K562 (cell line): ENCODE results near the gene RANBP3. TPM values are rescaled to one million over a fixed set of nuclear protein-coding genes. Genes with fewer than 3 reads are reported as not detected.

ENCODE experiments used
- ATAC-seq: fragments of 200-7000 bp; cut with Tn5 transposase; 3 replicates; pipeline ENCODE4 v1.9.1; 2020; ENCODE audit warnings: moderate library complexity
- BruUV-seq: library from RNA; stranded (reverse); fragments of 400-500 nt; replicated peaks from 2 replicates; lab custom pipeline; 2021; lab: Mats Ljungman, UMichigan
- CTCF ChIA-PET: fragments of 300-600 bp; formaldehyde crosslinking; extraction: SDS; loops from one replicate; lab custom pipeline; 2021; ENCODE audit warnings: low intra/inter-chr PET ratio; lab: Yijun Ruan, JAX
- POLR2A ChIA-PET: fragments of 300-600, 350-650 bp; sonication (Branson Sonifier 250); formaldehyde crosslinking; extraction: SDS; loops from one replicate; lab custom pipeline; 2021; ENCODE audit warnings: antibody characterized with exemption, inconsistent platforms; lab: Yijun Ruan, JAX
- DNase-seq, 4 experiments: peaks; one replicate each; pipeline versions ENCODE4 v3.0.0 to v3.0.0-alpha.2; 2011 to 2018; ENCODE audit warnings: low spot score in 3 of 4, mixed read lengths in 3 of 4; ENCODE audit errors: extremely low read depth in 1 of 4
- FAIRE-seq: peaks from 2 replicates; lab custom pipeline; 2011; peaks lifted over from hg19 to GRCh38; lab: Jason Lieb, UNC
- H2AFZ ChIP-seq: 2 replicates; pipeline ENCODE4 v1.6.0; 2011; ENCODE audit warnings: low read depth, low read length, control low read depth, inconsistent platforms
- H3K27ac ChIP-seq: fragments of 200-600 bp; 3 replicates; pipeline ENCODE4 v1.8.0; 2011; ENCODE audit warnings: low read depth, mild to moderate bottlenecking, control low read depth, inconsistent platforms, low read length, moderate library complexity, mixed read lengths; ENCODE audit errors: extremely low read depth
- H3K27me3 ChIP-seq, 2 experiments: fragments of 300-600 bp in 1 of 2; 2 replicates in 1 of 2; 3 replicates in 1 of 2; pipeline versions ENCODE4 v1.6.0 to v1.8.0; 2011; ENCODE audit warnings: inconsistent platforms in 2 of 2, low read length in 2 of 2, mild to moderate bottlenecking in 1 of 2, mixed read lengths in 1 of 2, moderate library complexity in 1 of 2; ENCODE audit not compliant: control insufficient read depth in 2 of 2, insufficient read depth in 2 of 2
- H3K36me3 ChIP-seq: fragments of 300-600 bp; 3 replicates; pipeline ENCODE4 v1.8.0; 2011; ENCODE audit warnings: mild to moderate bottlenecking, low read length, inconsistent platforms; ENCODE audit not compliant: control insufficient read depth, insufficient read depth
- H3K4me1 ChIP-seq, 2 experiments: fragments of 200-600 bp in 1 of 2; replicated peaks in 1 of 2; 2 replicates in 1 of 2; 3 replicates in 1 of 2; pipeline versions ENCODE4 v1.5.1 to v1.8.0; 2011; ENCODE audit warnings: inconsistent platforms in 2 of 2, low read length in 2 of 2, mild to moderate bottlenecking in 1 of 2, mixed read lengths in 1 of 2, moderate library complexity in 1 of 2; ENCODE audit not compliant: control insufficient read depth in 2 of 2, insufficient read depth in 2 of 2
- H3K4me2 ChIP-seq: 2 replicates; pipeline ENCODE4 v1.6.1; 2011; ENCODE audit warnings: low read length, control low read depth, inconsistent platforms, mixed read lengths; ENCODE audit not compliant: insufficient read depth
- H3K4me3 ChIP-seq: fragments of 200-600 bp; sonication (generic), shearing (Covaris generic); 2 replicates; pipeline ENCODE4 v1.5.1; 2016; ENCODE audit warnings: control low read depth, inconsistent platforms
- H3K79me2 ChIP-seq: fragments of 200-600 bp; 3 replicates; pipeline ENCODE4 v1.8.0; 2011; ENCODE audit warnings: low read length, inconsistent platforms; ENCODE audit not compliant: control insufficient read depth, insufficient read depth
- H3K9ac ChIP-seq, 2 experiments: 2 replicates each; pipeline versions ENCODE4 v1.6.0 to v1.6.1; 2011; ENCODE audit warnings: low read depth in 2 of 2, low read length in 2 of 2, control low read depth in 1 of 2, inconsistent platforms in 1 of 2, mild to moderate bottlenecking in 1 of 2, mixed read lengths in 1 of 2; ENCODE audit not compliant: insufficient read depth in 1 of 2
- H3K9me1 ChIP-seq: one replicate; pipeline ENCODE4 v1.6.0; 2011; ENCODE audit warnings: inconsistent platforms, mild to moderate bottlenecking, low read length, moderate library complexity; ENCODE audit not compliant: control insufficient read depth, insufficient read depth
- H3K9me3 ChIP-seq: replicated peaks from 2 replicates; pipeline ENCODE4 v1.5.1; 2011; ENCODE audit warnings: low read depth, low read length, inconsistent platforms; ENCODE audit not compliant: control insufficient read depth, insufficient read depth
- H4K20me1 ChIP-seq: replicated peaks from 2 replicates; pipeline ENCODE4 v1.6.1; 2011; ENCODE audit warnings: low read length, inconsistent platforms, mixed read lengths; ENCODE audit not compliant: control insufficient read depth, insufficient read depth
- FOXK2 ChIP-seq, 2 experiments: fragments of 450-650 bp; IDR thresholded peaks in 1 of 2; conservative IDR thresholded peaks in 1 of 2; 2 replicates each; pipeline ENCODE4 v1.6.1; 2016; ENCODE audit warnings: low read depth in 2 of 2, mild to moderate bottlenecking in 1 of 2
- JUND ChIP-seq, 2 experiments: IDR thresholded peaks; 2 replicates in 1 of 2; 3 replicates in 1 of 2; pipeline ENCODE4 v1.6.1; 2011; ENCODE audit warnings: borderline replicate concordance in 2 of 2, low read depth in 2 of 2, low read length in 2 of 2, improper control_type of control experiment in 1 of 2, missing biosample characterization in 1 of 2, missing genetic modification characterization in 1 of 2, missing genetic modification reagents in 1 of 2
- KLF6 ChIP-seq: fragments of 250-450 bp; sonication (Bioruptor Pico); IDR thresholded peaks from 2 replicates; pipeline ENCODE4 v1.4.0; 2020; ENCODE audit warnings: mild to moderate bottlenecking, moderate library complexity, borderline replicate concordance
- POU5F1 ChIP-seq: fragments of 150-350 bp; IDR thresholded peaks from 2 replicates; pipeline ENCODE4 v1.6.1; 2014; ENCODE audit warnings: borderline replicate concordance, low read length, low read depth, mild to moderate bottlenecking; ENCODE audit not compliant: partially characterized antibody
- RFX5 ChIP-seq: IDR thresholded peaks from 2 replicates; pipeline ENCODE4 v1.6.1; 2011; ENCODE audit warnings: low read depth, mild to moderate bottlenecking, improper control_type of control experiment, low read length
- SMC3 ChIP-seq: conservative IDR thresholded peaks from 2 replicates; pipeline ENCODE4 v1.6.1; 2011; ENCODE audit warnings: low read depth, low read length, improper control_type of control experiment; ENCODE audit not compliant: insufficient read depth
- ZNF212 ChIP-seq: fragments of 450-650 bp; formaldehyde crosslinking; IDR thresholded peaks from 2 replicates; pipeline ENCODE4 v1.4.0; 2020; ENCODE audit warnings: mild to moderate bottlenecking
- ZNF696 ChIP-seq: fragments of 250-450 bp; sonication (Bioruptor Pico); conservative IDR thresholded peaks from 2 replicates; pipeline ENCODE4 v1.4.0; 2020; ENCODE audit warnings: mild to moderate bottlenecking, moderate library complexity
- ZNF780A ChIP-seq: fragments of 250-450 bp; sonication (Bioruptor Pico); IDR thresholded peaks from 2 replicates; pipeline ENCODE4 v1.5.0; 2021; ENCODE audit warnings: mild to moderate bottlenecking
- WGBS: fragments of 100-300 bp; shearing (Covaris generic); methylation state at CpG from one replicate; pipeline ENCODE4 v1.1.6; 2016; ENCODE audit warnings: low coverage, mixed read lengths; ENCODE audit not compliant: insufficient coverage; ENCODE audit errors: missing lambda C conversion rate; 5-methylcytosine and 5-hydroxymethylcytosine counted together
- in situ Hi-C: fragments of 300-500 bp; cut with MboI; formaldehyde crosslinking; loops from 4 replicates; pipeline ENCODE4 v1.15.0; 2018; ENCODE audit warnings: inconsistent platforms, mixed read lengths
- intact Hi-C: fragments of 100-400 bp; cut with micrococcal nuclease; formaldehyde crosslinking; loops from 2 replicates; pipeline ENCODE4 v1.14.2; 2022
- polyA plus RNA-seq, 8 experiments: library from polyadenylated mRNA; depleted of rRNA in 4 of 8; stranded (reverse) in 5 of 8; unstranded in 3 of 8; fragments of >200 nt; fragmentation: Nextera tagmentation in 2 of 8; fragmentation: Illumina TruSeq in 1 of 8; extraction: Ambion mirVana in 2 of 8; extraction: Trizol in 1 of 8; gene quantifications; 2 replicates each; pipeline versions ENCODE4 v1.2.1 to v1.2.3, GENCODE V29; 2011 to 2014; ENCODE audit warnings: inconsistent platforms in 1 of 8, missing spikeins in 1 of 8
- total RNA-seq, 7 experiments: library from RNA; depleted of rRNA in 6 of 7; stranded (reverse); fragments of >200 nt in 6 of 7; fragmentation: Illumina TruSeq in 2 of 7; extraction: Trizol in 2 of 7; gene quantifications; 2 replicates each; pipeline versions ENCODE4 v1.2.1 to v1.2.3, GENCODE V29; 2011 to 2021; ENCODE audit warnings: low replicate concordance in 1 of 7
- TF ChIP-seq, protein P1 (sequence below): fragments of 450-650 bp; formaldehyde crosslinking; IDR thresholded peaks from 2 replicates; pipeline ENCODE4 v1.4.0; 2020; ENCODE audit warnings: mild to moderate bottlenecking, moderate library complexity
- TF ChIP-seq, protein P2 (sequence below): fragments of 450-650 bp; IDR thresholded peaks from 2 replicates; pipeline ENCODE4 v1.6.1; 2017; ENCODE audit warnings: antibody characterized with exemption, mild to moderate bottlenecking

RANBP3 gene
- total and polyA plus RNA-seq, 9 of the 15 experiments (the other 6 are each of a cell fraction or from before 2014, with no cell fraction given): 0.90 to 95.1 (median 63.2) TPM

DNA sequence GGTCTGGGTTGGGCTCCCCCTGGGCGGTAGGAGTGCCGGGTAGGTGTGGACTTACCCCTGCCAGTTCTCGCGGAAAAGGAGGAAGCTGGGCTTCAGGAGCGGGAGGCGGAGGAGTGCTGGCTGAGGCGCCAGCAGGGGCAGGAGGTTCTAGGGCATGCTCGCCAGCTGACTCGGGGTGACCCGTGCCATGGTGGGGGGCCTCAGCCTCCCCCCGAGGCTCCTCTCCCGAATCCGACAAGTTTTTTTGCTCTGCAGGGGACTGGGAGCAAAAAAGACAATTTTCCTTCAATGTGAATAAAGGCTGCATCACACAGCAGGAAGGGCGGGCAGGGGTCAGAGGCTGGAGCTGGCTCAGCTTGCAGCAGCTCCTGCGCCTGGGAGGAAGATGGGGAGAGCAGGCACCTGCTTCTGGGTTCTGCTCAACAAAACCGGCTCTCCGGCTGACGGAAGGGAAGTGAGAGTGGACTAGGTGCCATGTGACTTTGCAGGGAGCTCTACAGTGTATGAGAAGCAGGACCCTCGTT lies 26.5 kb downstream of the RANBP3 start:
- intact Hi-C loops: no loop called here
- no peak overlapping the region for H3K4me2 ChIP-seq
- no peak for TF ChIP-seq ZNF212 (CRISPR knock-in tag)
- TF ChIP-seq ZNF780A: no peak
- TF ChIP-seq SMC3: no peak
- TF ChIP-seq JUND (IDR thresholded peaks at IDR 0.05; ENCODE audit: borderline replicate concordance, low read depth, low read length): no peak
- no peak for TF ChIP-seq JUND (tag; IDR thresholded peaks at IDR 0.05; ENCODE audit: borderline replicate concordance, low read depth, low read length)
- TF ChIP-seq, protein P1, sequence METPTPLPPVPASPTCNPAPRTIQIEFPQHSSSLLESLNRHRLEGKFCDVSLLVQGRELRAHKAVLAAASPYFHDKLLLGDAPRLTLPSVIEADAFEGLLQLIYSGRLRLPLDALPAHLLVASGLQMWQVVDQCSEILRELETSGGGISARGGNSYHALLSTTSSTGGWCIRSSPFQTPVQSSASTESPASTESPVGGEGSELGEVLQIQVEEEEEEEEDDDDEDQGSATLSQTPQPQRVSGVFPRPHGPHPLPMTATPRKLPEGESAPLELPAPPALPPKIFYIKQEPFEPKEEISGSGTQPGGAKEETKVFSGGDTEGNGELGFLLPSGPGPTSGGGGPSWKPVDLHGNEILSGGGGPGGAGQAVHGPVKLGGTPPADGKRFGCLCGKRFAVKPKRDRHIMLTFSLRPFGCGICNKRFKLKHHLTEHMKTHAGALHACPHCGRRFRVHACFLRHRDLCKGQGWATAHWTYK: no peak
- no peak for TF ChIP-seq ZNF696 (CRISPR knock-in tag)
- no peak for TF ChIP-seq KLF6 (CRISPR knock-in tag)
- no peak for TF ChIP-seq POU5F1
- no peak for TF ChIP-seq FOXK2 (conservative IDR thresholded peaks at IDR 0.05 in 1 of 2, IDR thresholded peaks at IDR 0.05 in 1 of 2; ENCODE audit: low read depth in 2 of 2)
- TF ChIP-seq, protein P2, sequence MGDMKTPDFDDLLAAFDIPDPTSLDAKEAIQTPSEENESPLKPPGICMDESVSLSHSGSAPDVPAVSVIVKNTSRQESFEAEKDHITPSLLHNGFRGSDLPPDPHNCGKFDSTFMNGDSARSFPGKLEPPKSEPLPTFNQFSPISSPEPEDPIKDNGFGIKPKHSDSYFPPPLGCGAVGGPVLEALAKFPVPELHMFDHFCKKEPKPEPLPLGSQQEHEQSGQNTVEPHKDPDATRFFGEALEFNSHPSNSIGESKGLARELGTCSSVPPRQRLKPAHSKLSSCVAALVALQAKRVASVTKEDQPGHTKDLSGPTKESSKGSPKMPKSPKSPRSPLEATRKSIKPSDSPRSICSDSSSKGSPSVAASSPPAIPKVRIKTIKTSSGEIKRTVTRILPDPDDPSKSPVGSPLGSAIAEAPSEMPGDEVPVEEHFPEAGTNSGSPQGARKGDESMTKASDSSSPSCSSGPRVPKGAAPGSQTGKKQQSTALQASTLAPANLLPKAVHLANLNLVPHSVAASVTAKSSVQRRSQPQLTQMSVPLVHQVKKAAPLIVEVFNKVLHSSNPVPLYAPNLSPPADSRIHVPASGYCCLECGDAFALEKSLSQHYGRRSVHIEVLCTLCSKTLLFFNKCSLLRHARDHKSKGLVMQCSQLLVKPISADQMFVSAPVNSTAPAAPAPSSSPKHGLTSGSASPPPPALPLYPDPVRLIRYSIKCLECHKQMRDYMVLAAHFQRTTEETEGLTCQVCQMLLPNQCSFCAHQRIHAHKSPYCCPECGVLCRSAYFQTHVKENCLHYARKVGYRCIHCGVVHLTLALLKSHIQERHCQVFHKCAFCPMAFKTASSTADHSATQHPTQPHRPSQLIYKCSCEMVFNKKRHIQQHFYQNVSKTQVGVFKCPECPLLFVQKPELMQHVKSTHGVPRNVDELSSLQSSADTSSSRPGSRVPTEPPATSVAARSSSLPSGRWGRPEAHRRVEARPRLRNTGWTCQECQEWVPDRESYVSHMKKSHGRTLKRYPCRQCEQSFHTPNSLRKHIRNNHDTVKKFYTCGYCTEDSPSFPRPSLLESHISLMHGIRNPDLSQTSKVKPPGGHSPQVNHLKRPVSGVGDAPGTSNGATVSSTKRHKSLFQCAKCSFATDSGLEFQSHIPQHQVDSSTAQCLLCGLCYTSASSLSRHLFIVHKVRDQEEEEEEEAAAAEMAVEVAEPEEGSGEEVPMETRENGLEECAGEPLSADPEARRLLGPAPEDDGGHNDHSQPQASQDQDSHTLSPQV: no peak
- TF ChIP-seq RFX5: no peak

More for the DNA sequence above, 26.5 kb downstream of the RANBP3 start:
- Histone ChIP-seq H3K4me3 (no peak overlapping the region), H3K9ac (peak overlapping the region in 1 of 2 experiments; percentile 37; a peak in 2 of 4 replicates), H3K27me3 (no peaks in the 10 kb centered on the region), H2AFZ (no peak overlapping the region), H3K9me1 (peaks cover 3% of the 10 kb centered on the region), H3K4me1 (peaks cover 31 to 38% of the 10 kb centered on the region in 2 experiments), H3K79me2 (peaks cover 93% of the 10 kb centered on the region), H3K27ac (no peak overlapping the region), H3K9me3 (no peaks in the 10 kb centered on the region), H4K20me1 (peaks cover 12% of the 10 kb centered on the region; the same call in 1 of the 2 replicates), H3K36me3 (peaks cover 55% of the 10 kb centered on the region)
- POLR2A ChIA-PET: interaction anchor here (0.8 to 1.0 kb wide), 3 partner anchors 14 to 40 kb away, joined by 5 to 6 read pairs (median 5); no protein-coding TSS in a partner anchor
- 86% methylated on average over 13 of the region's 19 CpGs for WGBS
- CTCF ChIA-PET: interaction anchor here (0.7 kb wide), 1 partner anchor 147 kb away, joined by 3 read pairs; no protein-coding TSS in a partner anchor
- in situ Hi-C loops: no loop called here
- DNase-seq (no peak), FAIRE-seq (no peak), ATAC-seq (no peak)
- no TSS peak for BruUV-seq
